ENCODE data around the gene MAD2L1.

- TF ChIP-seq POLR2AphosphoS5 (IDR thresholded peaks at IDR 0.05; ENCODE audit: low read depth, low read length) (no peak), REST (IDR thresholded peaks at IDR 0.05; ENCODE audit: insufficient read depth in 1 of 2, low read depth in 2 of 2, low read length in 2 of 2) (no peak), SIN3A (IDR thresholded peaks at IDR 0.05; ENCODE audit: borderline replicate concordance, insufficient read depth, low read length) (no peak), FOXP2 (optimal IDR thresholded peaks at IDR 0.05; ENCODE audit: borderline replicate concordance, extremely low read depth, extremely low read length, insufficient read depth) (no peak)
These were observed 3.5 kb upstream of the MAD2L1 start for GRCh38 chr4:120070196-120070595.
